ENCODE results near the gene PRPF6.
A peak's percentile ranks its signal among the peaks of the same experiment; 100 is the strongest.
"Not testable (repeated sequence)": the region's sequence is repeated elsewhere in the genome, so short reads cannot be mapped to it uniquely, and the experiment has no call there.

PRPF6 gene

DNA sequence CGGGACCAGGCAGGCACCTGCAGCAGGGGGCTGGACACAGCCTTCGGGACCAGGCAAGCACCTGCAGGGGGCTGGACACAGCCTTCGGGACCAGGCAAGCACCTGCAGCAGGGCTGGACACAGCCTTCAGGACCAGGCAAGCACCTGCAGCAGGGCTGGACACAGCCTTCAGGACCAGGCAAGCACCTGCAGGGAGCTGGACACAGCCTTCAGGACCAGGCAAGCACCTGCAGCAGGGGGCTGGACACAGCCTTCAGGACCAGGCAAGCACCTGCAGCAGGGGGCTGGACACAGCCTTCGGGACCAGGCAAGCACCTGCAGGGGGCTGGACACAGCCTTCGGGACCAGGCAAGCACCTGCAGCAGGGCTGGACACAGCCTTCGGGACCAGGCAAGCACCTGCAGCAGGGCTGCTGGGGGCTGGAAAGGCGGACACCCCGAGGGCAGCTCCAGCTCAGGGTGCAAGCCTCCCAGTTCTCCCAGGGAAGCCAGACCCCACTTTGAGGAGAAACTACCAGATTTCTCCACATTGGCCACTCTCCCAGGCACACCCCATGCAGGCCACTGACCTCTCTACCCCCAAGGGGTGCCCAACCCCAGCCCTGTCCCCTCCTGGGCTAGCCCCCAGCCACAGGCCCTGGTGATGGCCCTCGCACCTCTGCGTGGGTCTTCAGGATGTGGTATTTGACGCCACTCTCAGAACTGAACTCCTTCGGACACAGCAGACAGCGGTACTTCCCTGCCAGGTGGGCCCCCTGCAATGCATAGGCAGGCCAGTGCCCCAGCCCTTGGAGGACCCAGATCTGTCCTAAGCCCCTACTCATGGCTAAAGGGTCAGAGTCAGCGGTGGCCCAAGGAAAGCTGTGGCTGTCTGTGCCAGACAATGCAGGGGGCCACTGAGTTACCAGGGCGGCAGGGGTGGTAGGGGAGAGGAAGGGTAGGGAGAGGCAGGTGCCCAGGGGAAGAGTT, 20.0 kb upstream of the PRPF6 start:
- not testable (repeated sequence) for DNase-seq (ENCODE audit: low read depth)

DNA sequence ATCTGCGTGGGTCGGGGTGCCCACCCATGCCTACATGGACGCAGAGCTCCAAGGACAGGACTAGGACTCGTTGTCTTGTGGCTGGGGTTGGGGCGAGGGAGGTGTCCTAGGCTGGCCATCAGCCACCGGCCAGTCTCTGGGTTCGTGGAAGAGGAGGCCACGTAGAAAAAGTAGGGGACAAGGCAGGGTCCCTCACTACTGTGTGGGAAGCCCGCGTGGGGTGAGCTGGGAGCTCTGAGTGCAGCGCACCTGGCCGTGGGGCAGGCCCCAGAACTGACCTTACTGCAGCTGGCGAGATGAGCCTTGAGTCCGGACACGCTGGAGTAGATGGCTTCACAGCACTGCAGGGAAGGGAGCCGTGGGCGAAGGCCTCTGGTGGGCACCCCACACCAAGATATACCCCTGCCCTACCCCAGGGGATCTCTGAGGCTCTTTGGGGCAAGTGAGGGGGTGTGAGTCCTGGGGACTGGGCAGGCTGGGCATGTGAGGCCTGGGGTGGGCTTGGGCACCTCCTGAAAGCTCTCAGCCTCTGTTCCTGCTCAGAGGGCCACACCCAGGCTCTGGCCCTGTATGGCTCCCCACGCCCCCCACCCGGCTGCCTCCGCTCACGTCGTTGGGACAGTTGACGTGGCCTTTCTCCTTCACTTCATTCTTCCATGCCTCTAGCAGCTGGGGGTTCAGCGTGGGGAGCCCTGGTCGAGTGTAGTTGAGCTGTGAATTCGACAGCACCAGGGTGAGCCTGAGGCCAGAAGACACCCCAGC, 19.1 kb upstream of the PRPF6 start:
- DNase-seq (ENCODE audit: low read depth) = no peak

DNA sequence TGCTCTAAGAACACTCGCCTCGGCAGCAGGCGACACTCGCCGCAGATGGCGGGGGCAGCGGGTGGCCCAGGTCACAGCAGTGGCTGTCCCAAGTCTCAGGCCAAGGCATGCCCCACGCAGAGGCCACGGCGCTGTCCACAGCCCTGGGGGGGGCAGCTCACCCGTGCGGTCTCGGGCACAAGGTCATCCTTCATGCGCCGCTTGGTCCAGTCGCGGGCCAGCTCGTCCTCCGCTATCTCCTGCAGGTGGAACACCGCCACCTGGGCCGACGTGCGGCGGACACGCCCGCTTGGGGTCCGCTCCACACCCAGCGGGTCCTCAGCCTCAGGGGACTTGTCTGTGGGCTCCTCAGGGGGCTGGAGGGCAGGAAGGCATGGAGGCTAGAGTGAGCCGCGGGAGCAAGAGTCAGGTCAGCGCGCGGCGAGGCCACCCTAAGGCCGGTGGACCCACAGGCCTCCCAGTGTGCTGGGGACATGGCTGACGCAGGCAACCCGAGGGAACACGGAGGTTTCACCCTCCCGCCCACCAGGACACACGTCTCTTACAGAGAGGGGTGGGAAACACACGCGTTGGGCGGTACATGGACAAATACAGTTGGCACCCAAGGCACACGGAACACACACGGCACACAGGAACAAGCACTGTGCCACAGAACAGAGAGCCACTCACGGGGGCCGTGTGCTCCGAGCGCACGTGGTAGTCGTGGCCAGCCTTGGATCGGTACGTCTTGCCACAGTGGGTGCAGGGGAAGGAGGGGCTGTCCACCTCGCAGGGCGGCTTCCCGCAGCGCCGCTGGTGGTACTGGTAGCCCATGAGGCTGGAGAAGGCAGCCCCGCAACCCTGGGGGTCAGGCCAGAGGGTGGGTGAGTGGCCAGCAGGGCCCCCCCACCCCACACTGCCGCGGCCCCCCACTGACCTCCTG, 18.2 kb upstream of the PRPF6 start:
- no peak for DNase-seq (ENCODE audit: low read depth)

- no peak for DNase-seq (ENCODE audit: low read depth)
Measured at GRCh38 chr20:63963348-63963741, 17.6 kb upstream of the PRPF6 start.

- DNase-seq (ENCODE audit: low read depth) = no peak
Measured at GRCh38 chr20:63963784-63964301, 17.1 kb upstream of the PRPF6 start.

DNA sequence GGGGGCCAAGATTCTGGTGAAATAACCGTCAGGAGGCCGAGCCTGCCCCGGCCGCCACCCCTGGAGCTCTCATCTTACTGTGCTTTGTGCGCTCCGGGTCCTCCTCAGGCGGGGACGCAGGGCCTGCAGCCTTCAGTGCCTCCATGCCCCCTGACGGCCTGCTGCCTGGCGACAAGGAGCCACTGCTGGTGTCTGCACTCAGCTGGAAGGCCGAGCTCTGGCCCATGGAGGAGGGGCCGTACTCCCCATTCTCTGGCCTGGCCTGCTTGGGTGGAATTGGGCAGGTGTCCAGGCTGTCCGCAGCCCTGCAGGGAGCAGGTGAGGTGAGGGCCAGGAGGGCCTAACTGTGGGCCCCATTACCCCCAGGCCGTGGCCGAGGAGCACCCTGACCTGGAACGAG, 16.5 kb upstream of the PRPF6 start:
- DNase-seq (ENCODE audit: low read depth) = no peak

- no peak for DNase-seq (ENCODE audit: low read depth)
Measured at GRCh38 chr20:63966172-63966943, 14.6 kb upstream of the PRPF6 start.

- DNase-seq (ENCODE audit: low read depth) = no peak
Measured at GRCh38 chr20:63966944-63967322, 14.0 kb upstream of the PRPF6 start.

DNA sequence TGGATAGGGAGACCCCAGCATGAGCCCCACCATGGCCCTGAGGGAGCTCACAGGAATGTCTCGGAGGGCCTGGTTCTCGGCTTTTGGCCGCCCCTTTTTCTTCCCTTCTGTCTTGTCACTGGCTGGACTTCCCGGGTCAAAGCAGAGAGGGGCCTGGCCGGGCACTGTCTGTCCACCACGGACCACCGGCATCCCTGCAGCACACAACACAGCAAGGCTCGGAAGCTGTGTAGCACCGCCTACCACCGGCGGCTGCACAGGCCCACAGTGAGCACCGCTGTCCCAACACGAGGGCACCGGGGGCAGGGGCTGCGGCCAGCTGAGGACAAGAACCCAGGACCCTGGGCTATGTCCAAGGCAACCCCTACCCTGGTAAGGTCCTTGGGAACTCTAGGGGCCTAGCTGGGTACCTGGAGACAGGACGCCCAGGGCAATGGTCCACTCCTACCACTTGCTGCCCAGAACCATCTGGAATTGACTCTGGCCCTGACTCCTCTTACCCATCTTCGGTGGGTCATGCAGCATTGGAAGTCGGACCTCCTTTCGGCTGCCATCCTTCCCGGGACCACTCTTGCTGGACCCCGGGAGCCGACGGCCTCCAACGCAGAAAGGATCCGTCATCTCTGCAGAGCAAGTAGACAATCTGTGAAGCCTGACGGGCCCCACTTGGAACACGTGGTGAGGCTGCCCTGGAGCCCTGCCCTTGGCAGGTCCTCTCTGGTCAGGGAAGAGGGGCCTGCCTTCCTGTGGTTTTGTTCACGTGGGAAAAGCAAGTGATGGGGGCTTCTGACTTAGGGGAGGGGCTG, 13.4 kb upstream of the PRPF6 start:
- no peak for DNase-seq (ENCODE audit: low read depth)

GRCh38 chr20:63968136-63968927, 12.6 kb upstream of the PRPF6 start:
- DNase-seq (ENCODE audit: low read depth) = no peak

GRCh38 chr20:63968928-63969760, 11.8 kb upstream of the PRPF6 start:
- no peak for DNase-seq (ENCODE audit: low read depth)

GRCh38 chr20:63969838-63970713, 10.9 kb upstream of the PRPF6 start, which contains the start of gene ZNF512B:
Gene ZNF512B (minus strand): TSS chr20:63969930. CDS start chr20:63967950, 1,980 bp downstream.
- peak; percentile 44 for DNase-seq (ENCODE audit: low read depth)

- no peak for DNase-seq (ENCODE audit: low read depth)
Measured at GRCh38 chr20:63970714-63971431, 10.1 kb upstream of the PRPF6 start.

GRCh38 chr20:63971960-63972311, 9.0 kb upstream of the PRPF6 start:
- not testable (repeated sequence) for DNase-seq (ENCODE audit: low read depth)

- DNase-seq (ENCODE audit: low read depth) = no peak
Measured at GRCh38 chr20:63972312-63973159, 8.4 kb upstream of the PRPF6 start.

DNA sequence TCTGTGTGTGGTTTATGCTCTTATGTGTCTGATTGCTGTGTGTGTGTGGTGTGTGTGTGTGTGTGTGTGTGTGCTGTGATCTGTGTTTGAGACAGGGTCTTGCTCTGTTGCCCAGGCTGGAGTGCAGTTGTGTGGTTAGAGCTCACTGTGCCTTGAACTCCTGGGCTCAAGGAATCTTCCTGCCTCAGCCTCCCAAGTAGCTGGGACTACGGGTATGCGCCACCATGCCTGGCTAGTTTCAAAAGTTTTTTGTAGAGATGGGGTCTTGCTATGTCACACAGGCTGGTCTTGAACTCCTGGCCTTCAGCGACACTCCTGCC, 7.8 kb upstream of the PRPF6 start:
- no peak for DNase-seq (ENCODE audit: low read depth)
